ENCODE data around the gene ZNF282.

The ZNF282 gene

DNA sequence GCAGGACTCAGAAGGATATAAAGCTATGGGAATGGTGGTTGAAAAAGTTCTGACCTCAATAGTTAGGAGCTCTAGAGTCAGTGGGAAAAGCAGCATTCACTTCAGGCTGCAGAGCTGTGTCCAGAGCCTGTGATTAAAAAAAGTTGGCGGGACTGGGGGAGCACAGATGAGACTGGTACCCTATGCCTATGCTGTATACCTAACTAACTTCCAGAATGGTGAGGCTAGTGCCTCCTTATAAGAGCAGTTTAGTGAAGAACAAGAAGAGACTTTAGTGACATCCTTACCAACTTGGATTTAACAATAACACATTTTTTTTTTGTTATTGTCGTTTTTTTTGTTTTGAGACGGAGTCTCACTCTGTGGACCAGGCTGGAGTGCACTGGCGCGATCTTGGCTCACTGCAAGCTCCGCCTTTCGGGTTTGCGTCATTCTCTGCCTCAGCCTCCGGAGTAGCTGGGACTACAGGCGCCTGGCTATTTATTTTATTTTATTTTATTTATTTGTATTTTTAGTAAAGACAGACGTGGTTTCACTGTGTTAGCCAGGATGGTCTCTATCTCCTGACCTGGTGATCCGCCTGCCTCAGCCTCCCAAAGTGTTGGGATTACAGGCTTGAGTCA is 6.6 kb upstream of the ZNF282 start:
- DNase-seq (ENCODE audit: extremely low read depth in 1 of 2, low read depth in 1 of 2), result no peak

DNA sequence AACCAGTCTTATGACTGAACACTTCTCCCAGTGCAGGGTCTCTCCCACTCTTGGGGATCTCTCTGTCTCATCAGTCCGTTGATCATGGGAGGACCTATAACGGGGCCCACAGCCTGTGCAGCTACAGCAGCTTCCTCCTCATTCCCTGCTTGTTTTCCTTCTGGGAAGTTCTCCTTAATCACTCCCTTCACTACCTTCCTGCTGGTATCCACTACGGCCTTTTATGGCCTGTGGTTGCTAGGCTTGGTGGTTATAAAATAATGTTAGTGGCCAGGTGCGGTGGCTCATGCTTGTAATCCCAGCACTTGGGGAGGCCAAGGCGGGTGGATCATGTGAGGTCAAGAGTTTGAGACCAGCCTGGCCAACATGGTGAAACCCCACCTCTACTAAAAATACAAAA is 3.5 kb upstream of the ZNF282 start:
- no peak for DNase-seq (ENCODE audit: extremely low read depth in 1 of 2, low read depth in 1 of 2)

DNA sequence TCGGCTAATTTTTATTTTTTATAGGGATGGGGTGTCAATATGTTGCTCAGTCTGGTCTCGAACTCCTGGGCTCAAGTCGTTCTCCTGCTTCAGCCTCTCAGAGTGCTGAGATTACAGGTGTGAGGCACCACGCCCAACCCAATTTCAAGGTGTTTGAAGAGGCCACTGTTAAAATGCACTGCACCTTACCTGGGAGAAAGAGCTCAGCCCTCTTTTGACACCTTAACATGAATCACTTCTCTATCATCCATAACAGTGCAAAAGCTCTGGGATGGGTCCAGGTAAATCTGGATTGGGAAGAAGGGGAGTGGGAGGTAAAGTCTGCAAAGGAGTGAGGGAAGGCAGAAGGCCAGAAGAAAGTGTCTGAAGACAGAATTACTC is 557 bp upstream of the ZNF282 start:
- DNase-seq (ENCODE audit: extremely low read depth in 1 of 2, low read depth in 1 of 2), result no peak

DNA sequence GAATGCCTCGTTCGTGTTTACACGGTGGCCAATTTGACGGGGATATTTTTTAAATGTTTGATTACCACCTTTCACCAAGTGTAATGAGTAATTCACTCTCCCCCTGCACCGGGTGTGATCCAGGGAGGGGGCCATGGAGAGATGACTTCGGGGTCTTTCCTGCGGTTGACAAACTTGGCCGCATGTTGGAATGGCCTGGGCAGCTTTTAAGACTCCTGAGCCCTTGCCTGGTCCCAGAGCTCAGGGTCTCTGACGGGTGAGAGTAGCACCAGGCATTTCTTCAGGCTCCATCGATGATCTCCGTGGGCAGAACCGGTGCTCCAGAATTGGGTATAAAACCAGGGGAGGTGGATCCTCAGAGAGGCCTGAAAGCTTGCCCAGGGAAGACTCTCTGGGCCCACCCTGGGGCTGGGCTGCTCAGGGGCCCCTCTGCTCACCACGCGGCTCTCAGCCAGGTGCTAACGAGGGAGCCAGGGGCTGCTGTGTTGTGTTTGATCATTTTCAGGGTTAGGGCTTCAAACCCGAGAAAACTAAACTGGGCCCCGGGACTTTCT is 882 bp downstream of the ZNF282 start:
- no peak for DNase-seq (ENCODE audit: extremely low read depth in 1 of 2, low read depth in 1 of 2)

DNA sequence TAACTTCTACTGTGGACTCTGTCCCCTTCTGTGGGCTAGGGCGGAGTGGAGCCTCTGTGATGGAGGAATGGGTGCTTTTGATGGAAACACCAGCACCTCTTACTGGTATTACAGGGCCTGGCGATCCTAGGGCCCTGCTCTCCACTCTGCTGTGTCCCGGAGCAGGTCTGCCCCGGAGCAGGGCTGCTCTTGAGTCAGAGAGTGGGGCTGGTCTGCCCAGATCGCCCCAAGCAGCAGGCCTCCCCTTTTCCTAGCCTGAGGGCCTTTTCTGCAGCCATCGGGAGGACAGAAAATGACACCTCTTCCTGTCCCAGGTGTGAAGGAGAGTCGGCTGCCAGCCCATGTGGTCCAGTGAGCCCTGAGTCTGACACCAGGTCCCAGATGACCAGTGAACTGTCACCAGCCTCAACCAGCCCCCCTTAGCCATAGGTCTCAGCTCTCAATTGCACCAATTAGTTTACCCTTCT is 1.4 kb downstream of the ZNF282 start:
- no peak for DNase-seq (ENCODE audit: extremely low read depth in 1 of 2, low read depth in 1 of 2)

DNA sequence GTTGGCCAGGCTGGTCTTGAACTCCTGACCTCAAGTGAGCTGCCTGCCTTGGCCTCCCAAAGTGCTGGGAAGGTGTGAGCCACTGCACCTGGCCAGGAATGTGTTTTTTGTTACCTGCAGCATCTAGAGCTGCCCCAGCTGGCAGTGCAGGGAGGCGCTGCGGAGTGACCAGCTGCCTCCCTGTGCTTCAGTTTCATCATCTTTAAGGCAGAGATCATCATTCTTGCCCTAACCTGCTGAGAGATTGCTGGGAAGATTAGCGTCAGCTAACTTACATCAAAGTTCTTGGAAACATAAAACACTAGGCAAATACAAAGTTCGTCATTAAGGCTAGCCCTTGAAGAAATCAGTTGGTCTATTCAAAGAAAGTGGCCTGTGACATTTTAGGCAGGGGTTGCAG is 2.3 kb downstream of the ZNF282 start:
- DNase-seq (ENCODE audit: extremely low read depth in 1 of 2, low read depth in 1 of 2), result no peak

DNA sequence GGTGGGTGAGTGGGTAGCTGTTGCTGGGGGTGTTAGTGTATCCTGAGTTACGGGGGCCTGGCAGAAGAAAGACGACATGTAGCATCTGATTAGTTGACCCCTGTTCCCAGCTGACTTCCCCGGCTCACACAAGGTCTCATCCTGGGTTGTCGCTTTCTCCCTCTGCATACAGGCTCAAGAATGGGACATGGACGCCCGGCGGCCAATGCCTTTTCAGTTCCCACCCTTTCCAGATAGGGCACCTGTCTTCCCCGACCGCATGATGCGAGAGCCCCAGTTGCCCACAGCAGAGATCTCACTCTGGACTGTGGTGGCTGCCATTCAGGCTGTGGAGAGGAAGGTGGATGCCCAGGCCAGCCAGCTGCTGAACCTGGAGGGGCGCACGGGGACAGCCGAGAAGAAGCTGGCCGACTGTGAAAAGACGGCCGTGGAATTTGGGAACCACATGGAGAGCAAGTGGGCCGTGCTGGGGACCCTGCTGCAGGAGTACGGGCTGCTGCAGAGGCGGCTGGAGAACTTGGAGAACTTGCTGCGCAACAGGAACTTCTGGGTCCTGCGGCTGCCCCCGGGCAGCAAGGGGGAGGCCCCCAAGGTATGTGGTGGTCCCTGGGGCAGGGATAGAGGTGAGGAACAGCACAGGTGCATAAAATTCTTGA is 2.9 kb downstream of the ZNF282 start:
- no peak for DNase-seq (ENCODE audit: extremely low read depth in 1 of 2, low read depth in 1 of 2)

DNA sequence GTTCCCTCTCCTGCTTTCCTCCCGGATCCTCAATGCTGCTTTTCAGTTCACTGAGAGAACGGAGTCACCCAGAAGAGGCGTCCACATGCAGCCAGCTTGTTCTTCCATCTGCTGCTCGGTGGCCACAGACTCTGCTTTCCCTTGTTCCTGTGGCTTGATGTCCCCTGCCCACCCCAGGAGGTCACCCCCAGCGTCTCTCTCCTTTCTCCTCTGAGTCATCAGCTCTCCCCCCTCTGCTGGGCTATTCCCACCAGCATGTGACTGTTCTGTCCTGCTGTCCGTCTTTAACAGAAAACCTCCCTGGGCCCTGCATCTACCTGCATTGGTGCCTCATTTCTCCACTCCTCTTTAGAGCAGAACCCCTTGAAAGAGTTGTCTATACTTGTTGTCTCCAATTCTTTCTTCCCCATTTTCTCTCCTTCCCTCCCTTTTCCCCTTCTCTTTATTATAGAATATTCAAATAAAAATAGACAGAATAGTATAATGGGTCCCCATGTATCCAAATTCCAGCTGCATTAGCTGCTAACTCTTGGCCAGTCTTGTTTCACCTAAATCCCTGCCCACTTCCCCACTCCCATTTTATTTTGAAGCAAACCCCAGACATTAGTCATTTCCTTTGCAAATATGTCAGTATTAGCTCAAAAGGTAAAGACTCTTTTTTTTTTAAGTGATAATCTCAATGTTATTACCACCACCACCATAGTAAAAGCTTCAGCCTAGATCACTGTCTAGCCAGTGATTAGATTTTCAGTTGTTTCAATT is 4.1 kb downstream of the ZNF282 start:
- no peak for DNase-seq (ENCODE audit: extremely low read depth in 1 of 2, low read depth in 1 of 2)

DNA sequence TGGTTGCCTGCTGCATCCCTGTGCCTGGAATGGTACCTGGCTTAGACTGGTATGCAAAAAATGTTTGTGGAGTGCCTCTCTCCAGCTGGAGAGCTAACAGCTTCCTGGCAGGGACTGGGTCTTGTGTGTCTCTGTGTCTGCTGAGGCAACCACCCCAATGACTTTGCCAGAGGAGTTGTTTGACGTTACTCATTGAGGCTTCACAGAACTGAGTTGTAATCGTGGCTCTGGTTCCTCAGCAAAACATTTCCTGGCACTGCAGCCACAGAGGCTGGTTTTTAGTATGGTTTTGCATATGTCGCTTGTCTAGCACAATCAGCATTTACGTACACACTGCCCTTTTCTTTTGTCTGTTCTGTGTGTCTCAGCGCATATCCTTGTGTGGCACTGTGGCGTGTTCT is 7.5 kb downstream of the ZNF282 start:
- DNase-seq (ENCODE audit: extremely low read depth in 1 of 2, low read depth in 1 of 2), result peak in 1 of 2 donors; percentile 50

DNA sequence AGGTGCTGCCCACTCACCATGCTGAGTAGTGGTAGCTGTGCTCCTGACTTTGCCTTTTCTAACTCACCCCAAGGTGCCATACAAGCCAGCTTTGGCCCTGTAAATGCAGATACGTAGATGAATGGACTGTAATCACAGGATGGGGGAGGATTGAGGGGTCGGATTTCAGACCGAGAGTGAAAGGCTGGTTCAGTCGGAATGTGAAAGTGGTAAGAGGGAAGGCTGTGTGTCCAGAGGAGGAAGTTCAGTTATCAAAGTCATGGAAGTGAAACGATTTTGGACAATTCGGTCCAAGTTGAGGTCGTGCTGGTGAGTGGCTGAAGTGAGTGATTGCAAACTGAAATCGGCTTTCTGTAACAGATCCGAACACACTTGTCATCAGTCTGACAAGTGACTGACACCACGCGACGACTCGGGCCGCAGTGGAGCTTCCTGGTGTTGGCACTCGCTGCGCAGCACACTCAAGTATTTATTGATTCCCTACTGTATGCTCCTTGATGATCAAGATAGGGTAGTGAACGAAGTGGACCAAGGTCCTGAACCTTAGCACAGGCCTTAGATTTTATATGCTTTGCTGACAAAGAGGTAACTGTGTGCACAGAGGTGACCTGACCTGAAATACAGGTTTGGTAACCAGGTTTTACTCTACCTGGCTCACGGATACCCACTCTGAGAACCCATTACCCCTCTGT is 10.5 kb downstream of the ZNF282 start:
- no peak for DNase-seq (ENCODE audit: extremely low read depth in 1 of 2, low read depth in 1 of 2)

DNA sequence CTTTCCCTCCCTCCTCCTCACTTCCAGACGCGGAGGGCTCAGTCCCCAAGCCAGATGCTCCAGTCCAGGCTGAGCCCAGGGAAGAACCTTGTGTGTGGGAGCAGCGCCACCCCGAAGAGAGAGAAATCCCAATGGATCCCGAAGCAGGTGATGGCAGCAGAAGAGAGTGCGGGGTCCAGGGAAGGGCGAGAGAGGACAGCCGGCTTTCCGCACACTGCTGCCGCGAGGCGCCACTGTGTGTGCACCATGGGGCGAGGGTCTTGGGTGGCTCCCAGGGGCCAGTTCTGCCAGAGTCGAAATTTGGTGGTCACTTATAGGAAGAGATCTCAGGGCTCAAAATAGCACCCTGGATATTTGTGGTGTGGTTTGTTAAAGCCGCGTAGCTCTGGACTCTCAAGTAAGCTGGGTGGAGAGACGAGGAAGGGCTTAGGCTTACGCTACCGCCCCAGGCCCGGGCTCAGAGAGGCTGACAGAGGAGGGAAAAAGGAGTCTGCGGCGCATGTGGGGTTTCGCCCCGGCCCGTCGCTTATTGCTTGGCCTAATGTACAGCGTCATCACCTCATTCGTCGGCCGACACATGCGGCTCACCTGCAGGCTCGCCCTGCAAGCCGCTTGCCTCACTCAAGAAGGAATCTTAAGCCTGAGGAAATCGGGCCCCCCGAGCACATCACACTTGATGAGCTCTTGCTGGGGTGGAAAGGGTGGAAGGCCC is 12.1 kb downstream of the ZNF282 start:
- DNase-seq (ENCODE audit: extremely low read depth in 1 of 2, low read depth in 1 of 2), result no peak

DNA sequence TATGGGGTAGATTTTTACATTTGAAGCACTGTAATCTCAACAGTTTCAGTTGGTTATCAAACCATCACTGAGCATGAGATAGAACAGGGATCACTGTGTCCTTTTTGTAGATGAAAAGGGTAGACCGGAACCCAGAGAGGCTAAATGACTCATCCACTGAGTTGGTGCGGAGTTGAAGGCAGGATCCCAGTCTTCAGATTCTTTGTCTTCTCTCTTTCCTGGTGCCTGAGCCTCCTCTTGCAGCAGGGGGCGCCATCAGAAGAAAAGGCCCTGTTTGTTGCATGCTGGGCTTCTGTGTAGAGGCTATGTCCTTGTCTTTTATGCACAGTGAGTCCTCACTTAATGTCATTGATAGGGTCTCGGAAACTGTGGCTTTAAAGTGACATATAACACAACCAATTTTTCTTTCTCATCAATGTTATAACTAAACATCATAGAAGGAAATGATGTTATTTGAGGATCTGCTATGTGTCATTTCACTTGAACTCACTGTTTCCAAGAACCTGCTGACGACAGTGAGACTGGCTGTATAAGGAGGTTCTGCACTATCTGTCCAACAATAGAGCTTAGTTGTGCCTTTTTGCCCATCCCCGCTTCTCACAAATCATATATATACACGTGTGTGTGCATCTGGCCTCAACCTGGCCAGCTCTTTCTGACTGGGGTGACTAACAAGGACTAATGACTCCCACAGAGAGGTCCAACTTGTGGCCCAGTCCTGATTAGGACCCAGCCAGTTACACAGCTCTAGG is 14.3 kb downstream of the ZNF282 start:
- peak; percentile 59 to 88 for DNase-seq (ENCODE audit: extremely low read depth in 1 of 2, low read depth in 1 of 2)

DNA sequence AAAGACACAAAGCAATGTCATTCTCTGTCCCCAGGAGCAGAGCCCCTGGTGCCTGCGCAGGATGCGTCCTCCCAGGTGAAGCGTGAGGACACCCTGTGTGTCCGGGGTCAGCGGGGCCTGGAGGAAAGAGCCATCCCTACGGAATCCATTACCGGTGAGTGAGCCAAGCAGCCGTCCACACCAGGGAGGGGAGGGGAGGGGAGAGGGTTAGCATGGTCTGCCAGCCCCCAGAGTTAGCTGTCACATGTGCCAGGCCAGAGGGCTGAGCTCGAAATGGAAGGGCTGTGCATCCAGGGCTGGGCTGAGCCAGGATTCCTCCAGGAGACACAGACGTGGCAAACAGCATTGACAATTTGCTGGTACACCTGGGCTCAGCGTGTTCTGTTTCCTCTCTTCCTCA is 15.2 kb downstream of the ZNF282 start:
- no peak for DNase-seq (ENCODE audit: extremely low read depth in 1 of 2, low read depth in 1 of 2)

DNA sequence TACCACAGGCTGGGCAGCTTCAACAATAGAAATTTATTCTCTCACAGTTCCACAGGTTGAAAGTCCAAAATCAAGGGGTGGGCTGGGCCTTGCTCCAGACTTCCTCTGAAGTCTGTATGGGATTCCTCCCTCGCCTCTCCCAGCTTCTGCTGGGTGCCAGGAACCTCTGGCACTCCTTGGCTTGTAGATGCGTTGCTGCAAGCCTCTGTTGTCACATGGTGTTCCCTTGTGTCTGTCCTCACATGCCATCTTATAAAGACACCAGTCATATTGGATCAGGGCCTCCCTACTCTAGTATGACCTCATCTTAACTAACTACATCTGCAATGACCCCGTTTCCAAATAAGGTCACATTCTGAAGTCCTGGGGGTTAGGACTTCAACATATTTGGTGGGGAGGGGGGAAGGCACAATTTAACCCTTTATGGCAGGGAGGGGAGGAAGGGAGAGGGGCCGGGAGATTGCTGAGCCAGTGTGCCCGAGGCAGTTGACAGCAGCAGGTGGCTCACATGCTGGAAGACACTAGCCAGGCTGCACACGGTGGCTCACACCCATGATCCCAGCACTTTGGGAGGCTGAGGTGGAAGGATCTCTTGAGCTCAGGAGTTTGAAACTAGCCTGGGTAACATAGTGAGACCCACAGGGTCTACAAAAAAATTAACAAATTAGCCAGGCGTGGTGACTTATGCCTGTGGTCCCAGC is 18.8 kb downstream of the ZNF282 start:
- DNase-seq (ENCODE audit: extremely low read depth in 1 of 2, low read depth in 1 of 2), result no peak

DNA sequence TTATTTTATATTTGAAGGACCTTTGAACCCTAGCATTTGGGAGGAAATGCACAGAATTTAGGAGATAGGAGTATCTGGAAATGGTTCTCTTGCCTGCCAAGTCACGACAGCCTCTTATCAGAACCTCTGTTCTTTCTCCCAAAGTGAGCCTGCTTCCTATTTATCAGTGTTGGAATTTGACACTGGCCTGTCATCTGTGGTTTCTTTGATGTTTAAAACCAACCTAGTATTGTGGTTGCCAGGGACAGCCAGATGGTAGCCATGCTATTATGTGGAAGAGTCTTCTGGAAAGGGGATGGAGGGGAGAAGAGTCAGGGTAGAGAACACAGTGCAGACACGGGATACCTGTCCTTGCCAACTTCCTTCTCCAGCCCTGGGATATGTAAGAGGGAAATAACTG is 21.1 kb downstream of the ZNF282 start:
- DNase-seq (ENCODE audit: extremely low read depth in 1 of 2, low read depth in 1 of 2), result no peak

DNA sequence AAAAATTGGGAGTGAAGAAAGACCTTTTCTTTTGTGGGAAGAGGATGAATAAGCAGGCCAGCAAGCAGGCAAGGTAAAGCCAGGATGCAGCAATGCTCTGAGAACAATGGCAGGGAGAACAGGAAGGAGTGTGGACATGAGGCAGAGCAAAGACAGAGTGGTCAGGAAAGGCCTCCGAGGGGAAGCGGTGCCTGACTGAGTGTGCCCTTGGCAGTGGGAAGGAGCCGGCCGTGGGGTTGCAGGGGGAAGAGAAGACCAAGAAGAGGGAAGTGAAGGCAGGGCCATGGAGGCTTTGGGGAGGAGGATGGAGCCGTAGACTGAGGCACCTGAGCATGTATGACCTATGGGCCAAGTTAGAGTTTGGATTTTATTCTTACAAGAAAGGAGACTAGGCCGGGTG is 22.2 kb downstream of the ZNF282 start:
- no peak for DNase-seq (ENCODE audit: extremely low read depth in 1 of 2, low read depth in 1 of 2)

DNA sequence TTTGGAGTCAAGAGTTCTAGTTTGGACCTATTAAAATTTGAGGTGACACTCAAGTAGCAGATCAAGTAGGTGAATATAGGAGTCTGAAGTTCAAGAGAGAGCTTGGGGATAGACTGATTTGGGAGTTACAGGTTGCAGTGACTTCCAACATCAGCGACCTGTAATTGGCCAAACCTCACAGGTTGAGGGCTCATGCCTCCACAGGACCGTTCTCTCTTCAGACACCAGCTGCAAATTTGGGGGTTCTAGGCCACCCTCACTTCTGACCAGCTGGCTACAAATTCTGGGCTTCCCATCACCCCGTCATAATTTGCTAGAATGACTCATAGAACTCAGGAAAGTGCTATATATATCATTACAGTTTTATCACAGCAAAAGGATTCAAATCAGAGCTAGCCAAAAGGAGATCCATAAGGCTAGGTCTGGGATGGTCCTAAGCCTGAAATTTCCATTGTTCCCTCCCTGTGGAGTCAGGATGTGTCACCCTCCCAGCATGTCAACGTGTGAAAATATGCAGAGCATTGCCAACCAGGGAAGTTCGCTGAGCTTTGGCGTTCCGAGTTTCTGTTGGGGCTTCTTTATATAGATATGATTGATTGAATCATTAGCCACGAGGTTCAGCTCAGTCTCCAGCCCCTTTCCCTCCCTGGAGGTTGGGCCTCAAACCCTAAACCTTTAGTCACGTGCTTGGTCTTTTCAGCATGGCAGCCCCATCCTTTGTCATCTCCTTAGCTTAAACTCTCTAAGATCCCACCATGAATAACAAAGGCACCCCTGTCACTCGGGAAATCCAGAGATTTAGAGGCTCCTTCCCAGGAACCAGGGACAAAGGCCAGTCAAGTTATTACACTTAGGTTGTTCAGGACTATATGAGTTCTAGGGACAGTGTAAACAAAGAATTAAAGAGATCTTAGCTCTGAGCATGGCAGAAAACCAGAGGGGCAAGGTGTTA is 23.4 kb downstream of the ZNF282 start:
- DNase-seq (ENCODE audit: extremely low read depth in 1 of 2, low read depth in 1 of 2), result no peak

DNA sequence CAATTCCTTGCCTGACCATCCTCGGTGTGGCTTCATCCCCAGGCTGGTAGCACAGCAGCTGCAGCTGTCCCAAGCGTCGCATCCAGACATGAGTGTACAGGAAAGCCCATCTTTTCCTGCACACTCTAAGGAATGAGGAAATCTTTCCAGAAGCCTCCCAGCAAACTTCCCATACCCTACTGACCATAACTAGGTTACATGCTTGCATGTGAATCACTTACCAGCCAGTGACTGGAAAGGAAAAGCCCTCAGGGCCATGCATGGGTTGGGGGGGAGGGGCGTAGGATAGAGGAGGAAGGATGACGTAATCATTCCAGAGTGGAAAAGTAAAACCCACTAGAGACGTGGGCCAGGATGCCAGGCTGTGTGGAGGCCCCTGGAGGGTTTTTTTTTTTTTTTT is 25.2 kb downstream of the ZNF282 start:
- DNase-seq (ENCODE audit: extremely low read depth in 1 of 2, low read depth in 1 of 2), result no peak

Measured in stimulated activated CD8-positive, alpha-beta memory T cell treated with anti-CD3 and anti-CD28 coated beads, Interleukin-7, amount 100 ng/mL, for 48 hours (primary cell).